ENCODE results near the gene TRPV6.

Gene TRPV6

DNA sequence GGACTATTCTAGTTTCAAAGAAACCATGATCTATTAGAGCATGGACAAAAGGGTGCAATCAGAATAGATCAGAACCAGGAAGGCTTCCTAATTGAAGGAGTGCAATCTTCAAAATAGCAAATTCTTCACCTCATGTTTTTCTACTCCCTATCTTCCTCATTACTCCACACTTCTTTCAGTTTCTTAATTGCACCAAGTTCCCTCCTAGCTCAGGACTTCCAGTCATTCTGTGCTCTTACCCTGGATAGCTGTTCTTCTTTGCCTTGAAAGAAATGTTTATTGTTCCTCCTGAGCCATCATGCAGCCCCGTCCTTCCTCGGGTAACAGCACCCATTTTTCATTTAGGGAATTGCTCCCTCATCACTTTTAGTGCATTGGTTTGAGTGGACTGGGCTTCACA, 24.9 kb upstream of the TRPV6 start:
- Histone ChIP-seq H3K9me3 (replicated peaks; ENCODE audit: insufficient read depth, low read length) (no peaks in the 10 kb centered on the region), H3K27me3 (replicated peaks; ENCODE audit: insufficient read depth, low read length) (no peaks in the 10 kb centered on the region), H3K79me2 (ENCODE audit: low read length) (no peaks in the 10 kb centered on the region), H4K20me1 (ENCODE audit: insufficient read depth, low read length) (no peaks in the 10 kb centered on the region), H2AFZ (ENCODE audit: low read length) (no peak overlapping the region), H3K27ac (ENCODE audit: low read length) (no peak overlapping the region), H3K9ac (ENCODE audit: low read length) (no peak overlapping the region), H3K4me2 (ENCODE audit: low read depth, low read length) (no peak overlapping the region), H3K4me3 (ENCODE audit: low read length) (no peak overlapping the region), H3F3A (ENCODE audit: insufficient read depth, low read length) (no peaks in the 10 kb centered on the region), H3K4me1 (ENCODE audit: low read length) (0 out of 2 replicates have a peak, but pooled peaks cover 8% of the 10 kb centered on the region), H3K9me2 (replicated peaks; ENCODE audit: insufficient read depth, low read length) (no peaks in the 10 kb centered on the region), H3K36me3 (replicated peaks; ENCODE audit: insufficient read depth, low read length) (no peaks in the 10 kb centered on the region)
- TF ChIP-seq EZH2phosphoT487 (IDR thresholded peaks at IDR 0.05; ENCODE audit: low read length): no peak
- no peak for TF ChIP-seq EZH2 (optimal IDR thresholded peaks at IDR 0.05; ENCODE audit: low read depth, low read length)
- TF ChIP-seq, protein P1, sequence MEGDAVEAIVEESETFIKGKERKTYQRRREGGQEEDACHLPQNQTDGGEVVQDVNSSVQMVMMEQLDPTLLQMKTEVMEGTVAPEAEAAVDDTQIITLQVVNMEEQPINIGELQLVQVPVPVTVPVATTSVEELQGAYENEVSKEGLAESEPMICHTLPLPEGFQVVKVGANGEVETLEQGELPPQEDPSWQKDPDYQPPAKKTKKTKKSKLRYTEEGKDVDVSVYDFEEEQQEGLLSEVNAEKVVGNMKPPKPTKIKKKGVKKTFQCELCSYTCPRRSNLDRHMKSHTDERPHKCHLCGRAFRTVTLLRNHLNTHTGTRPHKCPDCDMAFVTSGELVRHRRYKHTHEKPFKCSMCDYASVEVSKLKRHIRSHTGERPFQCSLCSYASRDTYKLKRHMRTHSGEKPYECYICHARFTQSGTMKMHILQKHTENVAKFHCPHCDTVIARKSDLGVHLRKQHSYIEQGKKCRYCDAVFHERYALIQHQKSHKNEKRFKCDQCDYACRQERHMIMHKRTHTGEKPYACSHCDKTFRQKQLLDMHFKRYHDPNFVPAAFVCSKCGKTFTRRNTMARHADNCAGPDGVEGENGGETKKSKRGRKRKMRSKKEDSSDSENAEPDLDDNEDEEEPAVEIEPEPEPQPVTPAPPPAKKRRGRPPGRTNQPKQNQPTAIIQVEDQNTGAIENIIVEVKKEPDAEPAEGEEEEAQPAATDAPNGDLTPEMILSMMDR (IDR thresholded peaks at IDR 0.05; ENCODE audit: low read length): no peak
- no peak for DNase-seq

DNA sequence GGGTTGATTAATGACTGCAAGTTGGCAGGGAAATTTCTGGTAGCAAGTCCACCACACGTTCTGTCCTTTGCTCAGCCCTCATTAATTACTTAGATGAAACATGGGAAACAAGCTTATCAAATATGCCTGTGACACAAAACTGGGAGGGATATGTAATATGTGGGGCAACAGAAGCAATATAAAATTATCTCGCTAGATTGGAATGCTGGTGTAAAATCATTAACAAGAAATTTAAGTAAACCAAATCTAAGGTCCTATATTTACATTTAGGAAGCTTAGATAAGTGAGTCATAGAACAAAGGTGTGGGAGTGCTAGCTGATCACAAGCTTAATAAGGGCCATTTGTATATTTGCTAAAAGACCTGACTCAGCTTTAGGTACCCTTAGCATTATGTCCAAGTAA, 24.5 kb upstream of the TRPV6 start:
- no peak overlapping the region for H3K4me2 ChIP-seq (ENCODE audit: low read depth, low read length)

DNA sequence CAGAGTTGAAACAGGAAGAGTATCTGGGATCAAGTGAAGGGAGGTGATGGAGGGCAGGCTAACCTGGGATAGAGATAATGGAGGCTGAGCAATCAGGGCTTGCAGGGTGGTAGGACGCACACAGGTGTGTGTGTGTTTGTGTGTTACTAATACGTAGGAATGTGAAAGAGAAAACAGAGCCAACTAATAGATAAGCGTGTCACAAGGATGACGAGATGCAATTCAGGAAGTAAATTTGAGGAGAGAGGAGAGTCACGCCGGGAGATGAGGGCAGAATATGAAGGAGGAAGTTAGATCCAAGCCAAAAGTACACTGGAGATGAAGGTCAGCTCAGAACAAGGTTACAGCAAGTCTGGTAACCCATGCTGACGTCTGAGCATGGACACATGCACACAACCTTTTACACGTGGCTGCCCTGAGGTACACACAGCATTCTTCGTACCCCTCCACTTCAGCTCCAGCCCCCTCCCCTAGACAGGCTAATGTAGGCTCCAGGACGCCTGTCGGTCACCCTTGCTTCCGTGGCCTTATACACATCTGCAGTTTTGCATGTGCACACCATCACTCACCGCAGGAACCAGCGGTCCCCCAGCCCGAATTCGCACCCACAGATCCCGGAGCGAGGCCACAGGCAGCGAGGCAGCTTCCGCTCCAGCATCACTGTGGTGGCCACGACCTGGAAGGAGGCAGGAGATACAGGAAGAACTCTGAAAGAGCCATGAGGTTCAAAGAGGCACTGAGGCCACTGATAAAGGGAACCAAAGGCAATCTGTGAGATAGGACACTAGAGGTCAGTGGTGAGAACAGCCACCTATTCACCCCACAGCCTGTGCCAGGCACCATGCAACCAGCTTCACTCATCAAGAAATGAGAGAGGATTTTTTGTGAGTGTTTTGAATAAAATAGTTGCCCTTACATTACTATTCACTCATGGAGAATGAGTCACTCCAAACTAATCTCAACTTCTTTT, 23.7 kb upstream of the TRPV6 start:
- Histone ChIP-seq H3K9ac (ENCODE audit: low read length) (no peak overlapping the region), H3K4me2 (ENCODE audit: low read depth, low read length) (no peak overlapping the region), H3K79me2 (ENCODE audit: low read length) (no peaks in the 10 kb centered on the region), H3K27ac (ENCODE audit: low read length) (no peak overlapping the region), H3K9me2 (replicated peaks; ENCODE audit: insufficient read depth, low read length) (no peaks in the 10 kb centered on the region), H3F3A (ENCODE audit: insufficient read depth, low read length) (no peaks in the 10 kb centered on the region), H3K4me3 (ENCODE audit: low read length) (no peak overlapping the region), H3K27me3 (replicated peaks; ENCODE audit: insufficient read depth, low read length) (no peaks in the 10 kb centered on the region), H3K36me3 (replicated peaks; ENCODE audit: insufficient read depth, low read length) (no peaks in the 10 kb centered on the region), H4K20me1 (ENCODE audit: insufficient read depth, low read length) (no peaks in the 10 kb centered on the region), H3K4me1 (ENCODE audit: low read length) (0 out of 2 replicates have a peak, but pooled peaks cover 8% of the 10 kb centered on the region), H2AFZ (ENCODE audit: low read length) (peak overlapping the region; percentile 39; the same call in 1 of the 2 replicates), H3K9me3 (replicated peaks; ENCODE audit: insufficient read depth, low read length) (no peaks in the 10 kb centered on the region)
- DNase-seq: peak; percentile 57
- no peak for TF ChIP-seq EZH2 (optimal IDR thresholded peaks at IDR 0.05; ENCODE audit: low read depth, low read length)
- TF ChIP-seq EZH2phosphoT487 (IDR thresholded peaks at IDR 0.05; ENCODE audit: low read length): no peak
- TF ChIP-seq, protein P1 (IDR thresholded peaks at IDR 0.05; ENCODE audit: low read length): peak; percentile 82

More for the DNA sequence above, 24.5 kb upstream of the TRPV6 start:
- TF ChIP-seq EZH2phosphoT487 (IDR thresholded peaks at IDR 0.05; ENCODE audit: low read length): no peak
- TF ChIP-seq, protein P1 (IDR thresholded peaks at IDR 0.05; ENCODE audit: low read length): no peak
- no peak for TF ChIP-seq EZH2 (optimal IDR thresholded peaks at IDR 0.05; ENCODE audit: low read depth, low read length)
- H3K36me3 ChIP-seq (replicated peaks; ENCODE audit: insufficient read depth, low read length): no peaks in the 10 kb centered on the region
- no peak overlapping the region for H3K9ac ChIP-seq (ENCODE audit: low read length)
- 0 out of 2 replicates have a peak, but pooled peaks cover 8% of the 10 kb centered on the region for H3K4me1 ChIP-seq (ENCODE audit: low read length)
- H3F3A ChIP-seq (ENCODE audit: insufficient read depth, low read length): no peaks in the 10 kb centered on the region
- no peaks in the 10 kb centered on the region for H3K9me2 ChIP-seq (replicated peaks; ENCODE audit: insufficient read depth, low read length)
- no peaks in the 10 kb centered on the region for H3K27me3 ChIP-seq (replicated peaks; ENCODE audit: insufficient read depth, low read length)
- H3K9me3 ChIP-seq (replicated peaks; ENCODE audit: insufficient read depth, low read length): no peaks in the 10 kb centered on the region
- H3K79me2 ChIP-seq (ENCODE audit: low read length): no peaks in the 10 kb centered on the region
- no peak overlapping the region for H3K4me3 ChIP-seq (ENCODE audit: low read length)
- H3K27ac ChIP-seq (ENCODE audit: low read length): no peak overlapping the region
- no peak overlapping the region for H2AFZ ChIP-seq (ENCODE audit: low read length)
- no peaks in the 10 kb centered on the region for H4K20me1 ChIP-seq (ENCODE audit: insufficient read depth, low read length)
- no peak for DNase-seq
